ENCODE measurements around the gene NLRP6.
"Not testable (repeated sequence)": the region's sequence is repeated elsewhere in the genome, so short reads cannot be mapped to it uniquely, and the experiment has no call there.

Gene NLRP6

GRCh38 chr11:256952-257737 is 21.1 kb upstream of the NLRP6 start:
- DNase-seq = no peak

GRCh38 chr11:257766-258493 is 20.3 kb upstream of the NLRP6 start:
- no peak for DNase-seq

- DNase-seq = no peak
These were observed 18.8 kb upstream of the NLRP6 start for GRCh38 chr11:259413-259812.

GRCh38 chr11:261624-262023 is 16.6 kb upstream of the NLRP6 start:
- no peak for DNase-seq

GRCh38 chr11:266676-267439 is 11.3 kb upstream of the NLRP6 start:
- DNase-seq = no peak

GRCh38 chr11:267491-267994 is 10.7 kb upstream of the NLRP6 start:
- DNase-seq = no peak

- not testable (repeated sequence) for DNase-seq
These were observed 9.5 kb upstream of the NLRP6 start for GRCh38 chr11:268716-269145.

GRCh38 chr11:269146-269890 is 8.9 kb upstream of the NLRP6 start:
- DNase-seq = no peak

GRCh38 chr11:270451-271318 is 7.5 kb upstream of the NLRP6 start:
- no peak for DNase-seq

GRCh38 chr11:271319-271715 is 6.9 kb upstream of the NLRP6 start:
- DNase-seq = no peak

- DNase-seq = no peak
These were observed 5.8 kb upstream of the NLRP6 start for GRCh38 chr11:272195-272930.

GRCh38 chr11:272931-273198 is 5.3 kb upstream of the NLRP6 start:
- no peak for DNase-seq

GRCh38 chr11:276219-276618 is 2.0 kb upstream of the NLRP6 start:
- DNase-seq = no peak

GRCh38 chr11:279040-279965 is 1.1 kb downstream of the NLRP6 start:
- DNase-seq = no peak

- no peak for DNase-seq
These were observed 1.9 kb downstream of the NLRP6 start for GRCh38 chr11:279966-280705.

GRCh38 chr11:280706-281485 is 2.7 kb downstream of the NLRP6 start:
- no peak for DNase-seq

- no peak for DNase-seq
These were observed 3.4 kb downstream of the NLRP6 start for GRCh38 chr11:281486-282161.

GRCh38 chr11:282171-282570 is 4.0 kb downstream of the NLRP6 start:
- no peak for DNase-seq
